ENCODE results near the gene CHMP4B.

Gene CHMP4B

DNA sequence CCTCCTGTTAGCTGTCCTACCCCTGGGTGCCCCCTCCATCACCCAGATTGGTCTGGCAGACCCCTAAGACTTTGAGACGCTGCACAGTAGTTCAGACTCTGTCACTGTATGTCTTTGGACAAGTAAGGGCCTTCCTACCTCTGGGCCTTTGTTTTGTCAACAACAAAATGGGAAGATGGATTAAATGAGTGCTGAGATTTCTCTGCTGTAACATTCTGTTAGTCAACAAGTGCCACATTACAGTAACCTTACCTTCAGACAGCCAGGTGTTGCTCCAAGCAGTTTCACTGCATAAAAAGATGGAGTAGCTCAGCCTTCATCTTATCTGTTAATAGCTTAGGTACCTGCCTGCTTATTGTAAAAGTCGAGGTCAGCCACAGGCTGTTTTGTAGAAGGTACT, 16.0 kb downstream of the CHMP4B start:
- Histone ChIP-seq H3K4me1 (ENCODE audit: control insufficient read depth in 1 of 2, insufficient read depth in 2 of 2, low read length in 2 of 2) (peaks cover 74 to 77% of the 10 kb centered on the region in 2 donors), H3K27ac (ENCODE audit: low read depth, low read length) (no peak overlapping the region), H3K27me3 (ENCODE audit: control insufficient read depth in 1 of 2, insufficient read depth in 2 of 2, low read length in 2 of 2) (no peaks in the 10 kb centered on the region), H3K36me3 (ENCODE audit: control insufficient read depth in 1 of 2, insufficient read depth in 2 of 2, low read length in 2 of 2) (peaks cover 2 to 4% of the 10 kb centered on the region in 2 donors), H3K4me3 (ENCODE audit: low read depth in 1 of 2, low read length in 2 of 2) (no peak overlapping the region), H3K9ac (ENCODE audit: low read depth in 1 of 2, low read length in 2 of 2) (no peak overlapping the region), H3K9me3 (ENCODE audit: control insufficient read depth in 1 of 2, low read length in 2 of 2) (no peaks in the 10 kb centered on the region)

DNA sequence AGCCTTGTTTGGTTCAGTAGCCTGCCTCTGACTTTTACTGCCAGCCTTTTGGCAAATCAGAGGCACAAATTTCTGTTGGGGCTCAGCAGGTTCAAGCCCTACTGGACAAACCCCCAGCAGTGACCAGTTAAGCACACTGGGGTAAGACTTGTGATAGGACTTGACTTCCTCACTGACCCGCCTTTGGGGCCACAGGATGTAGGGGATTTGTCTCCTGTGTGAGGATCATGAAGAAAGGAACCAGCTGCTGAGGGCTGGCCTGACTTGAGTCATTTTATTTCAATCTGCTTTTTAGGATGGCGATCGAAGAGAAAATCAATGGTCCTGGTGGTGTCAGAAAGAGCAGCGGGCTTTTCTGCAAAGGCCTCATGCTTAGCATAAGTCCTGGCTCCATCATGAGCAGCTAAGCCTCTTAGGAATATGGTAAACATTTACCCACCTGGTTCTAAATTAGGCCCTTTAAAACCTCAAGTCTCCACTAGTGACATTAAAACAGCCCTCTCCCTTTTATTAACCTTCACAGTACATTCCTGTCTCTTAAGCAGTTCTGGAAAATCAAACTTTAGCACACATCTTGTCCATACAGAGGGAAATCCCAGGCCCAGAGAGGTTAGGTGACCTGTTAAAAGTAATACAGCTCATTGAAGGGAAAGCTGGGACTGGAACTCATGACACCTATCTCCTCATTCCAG, 16.6 kb downstream of the CHMP4B start:
- Histone ChIP-seq H3K9ac (ENCODE audit: low read depth in 1 of 2, low read length in 2 of 2) (no peak overlapping the region), H3K4me1 (ENCODE audit: control insufficient read depth in 1 of 2, insufficient read depth in 2 of 2, low read length in 2 of 2) (peaks cover 78 to 81% of the 10 kb centered on the region in 2 donors), H3K27ac (ENCODE audit: low read depth, low read length) (no peak overlapping the region), H3K36me3 (ENCODE audit: control insufficient read depth in 1 of 2, insufficient read depth in 2 of 2, low read length in 2 of 2) (peaks cover 2 to 4% of the 10 kb centered on the region in 2 donors), H3K9me3 (ENCODE audit: control insufficient read depth in 1 of 2, low read length in 2 of 2) (no peaks in the 10 kb centered on the region), H3K27me3 (ENCODE audit: control insufficient read depth in 1 of 2, insufficient read depth in 2 of 2, low read length in 2 of 2) (no peaks in the 10 kb centered on the region), H3K4me3 (ENCODE audit: low read depth in 1 of 2, low read length in 2 of 2) (no peak overlapping the region)

DNA sequence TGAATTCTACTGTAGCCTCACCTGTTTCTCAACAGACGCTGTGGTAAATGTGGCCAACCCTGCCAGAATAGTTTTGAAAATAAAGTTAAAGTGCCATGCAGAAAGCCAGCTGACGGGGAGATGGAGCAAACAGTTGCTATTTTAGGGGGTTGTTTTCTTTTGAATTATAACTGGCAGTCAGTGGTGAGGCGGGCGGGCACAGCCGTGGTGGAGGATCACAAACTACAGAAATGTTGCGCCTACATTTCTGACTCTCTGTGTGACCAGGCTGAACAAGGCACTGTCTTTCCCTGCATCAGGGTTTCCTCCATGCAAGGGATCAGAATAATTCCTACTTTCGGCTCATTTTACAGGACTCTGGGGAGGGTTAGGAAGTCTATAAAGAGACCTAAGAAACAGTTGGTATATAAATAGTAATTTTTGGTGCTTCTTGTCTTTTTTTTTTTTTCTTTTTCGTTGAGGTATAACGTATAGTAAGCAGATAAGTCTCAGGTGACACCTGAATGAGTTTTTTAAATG, 17.2 kb downstream of the CHMP4B start:
- Histone ChIP-seq H3K4me3 (ENCODE audit: low read depth in 1 of 2, low read length in 2 of 2) (no peak overlapping the region), H3K9me3 (ENCODE audit: control insufficient read depth in 1 of 2, low read length in 2 of 2) (no peaks in the 10 kb centered on the region), H3K27ac (ENCODE audit: low read depth, low read length) (no peak overlapping the region), H3K27me3 (ENCODE audit: control insufficient read depth in 1 of 2, insufficient read depth in 2 of 2, low read length in 2 of 2) (no peaks in the 10 kb centered on the region), H3K9ac (ENCODE audit: low read depth in 1 of 2, low read length in 2 of 2) (no peak overlapping the region), H3K4me1 (ENCODE audit: control insufficient read depth in 1 of 2, insufficient read depth in 2 of 2, low read length in 2 of 2) (peaks cover 84 to 86% of the 10 kb centered on the region in 2 donors), H3K36me3 (ENCODE audit: control insufficient read depth in 1 of 2, insufficient read depth in 2 of 2, low read length in 2 of 2) (peaks cover 2 to 4% of the 10 kb centered on the region in 2 donors)

DNA sequence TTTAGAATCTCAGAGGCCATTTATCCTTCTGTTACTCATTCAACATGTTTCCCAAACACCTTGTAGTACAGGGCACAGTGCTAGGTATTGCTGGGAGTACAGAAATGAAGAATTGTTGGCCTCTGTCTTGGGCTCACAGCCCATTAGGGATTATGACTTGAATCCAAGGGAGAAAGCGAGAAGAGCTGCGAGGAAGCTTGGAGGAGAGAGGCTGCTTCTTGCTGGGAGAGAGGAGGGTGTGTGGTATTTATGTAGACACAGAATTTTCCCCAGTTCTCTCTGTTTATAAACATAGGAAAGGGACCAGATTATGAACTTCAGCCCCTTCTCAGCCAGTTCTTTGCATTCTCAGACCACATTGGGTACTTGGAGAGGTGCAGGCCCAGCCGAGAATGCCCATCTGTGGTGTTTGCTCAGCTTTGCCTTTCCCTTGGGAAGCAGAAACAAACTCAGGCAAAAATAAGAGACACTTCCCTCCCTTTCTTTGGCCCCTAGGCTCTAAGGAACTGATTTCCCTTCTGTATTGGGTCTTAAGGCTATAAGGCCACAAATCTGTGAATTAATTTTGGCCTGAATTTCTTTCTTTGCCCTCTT, 17.9 kb downstream of the CHMP4B start:
- Histone ChIP-seq H3K36me3 (ENCODE audit: control insufficient read depth in 1 of 2, insufficient read depth in 2 of 2, low read length in 2 of 2) (peaks cover 0 to 3% of the 10 kb centered on the region in 2 donors), H3K4me3 (ENCODE audit: low read depth in 1 of 2, low read length in 2 of 2) (no peak overlapping the region), H3K27ac (ENCODE audit: low read depth, low read length) (no peak overlapping the region), H3K27me3 (ENCODE audit: control insufficient read depth in 1 of 2, insufficient read depth in 2 of 2, low read length in 2 of 2) (no peaks in the 10 kb centered on the region), H3K4me1 (ENCODE audit: control insufficient read depth in 1 of 2, insufficient read depth in 2 of 2, low read length in 2 of 2) (peaks cover 87 to 91% of the 10 kb centered on the region in 2 donors), H3K9me3 (ENCODE audit: control insufficient read depth in 1 of 2, low read length in 2 of 2) (no peaks in the 10 kb centered on the region), H3K9ac (ENCODE audit: low read depth in 1 of 2, low read length in 2 of 2) (no peak overlapping the region)

DNA sequence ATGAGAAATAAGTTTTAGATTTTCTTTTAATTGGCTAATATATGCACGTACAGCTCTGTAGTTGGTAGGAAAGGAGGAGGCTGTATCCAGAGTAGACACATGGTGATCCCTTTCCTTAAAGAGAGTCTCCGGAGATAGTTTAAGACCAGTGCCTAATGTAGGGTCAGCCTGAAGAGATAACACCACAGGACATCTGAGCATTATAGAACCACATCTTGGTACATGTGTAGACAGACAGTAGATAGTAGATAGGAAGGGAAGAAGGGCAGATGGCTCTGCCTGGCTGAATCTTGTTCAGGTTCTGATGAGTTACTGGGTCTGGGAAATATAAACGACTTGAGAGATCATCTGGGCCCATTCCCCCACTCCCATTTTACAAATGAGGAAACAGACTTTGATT, 18.5 kb downstream of the CHMP4B start:
- peaks cover 81 to 86% of the 10 kb centered on the region in 2 donors for H3K4me1 ChIP-seq (ENCODE audit: control insufficient read depth in 1 of 2, insufficient read depth in 2 of 2, low read length in 2 of 2)
- no peaks in the 10 kb centered on the region for H3K9me3 ChIP-seq (ENCODE audit: control insufficient read depth in 1 of 2, low read length in 2 of 2)
- no peak overlapping the region for H3K9ac ChIP-seq (ENCODE audit: low read depth in 1 of 2, low read length in 2 of 2)
- no peaks in the 10 kb centered on the region for H3K27me3 ChIP-seq (ENCODE audit: control insufficient read depth in 1 of 2, insufficient read depth in 2 of 2, low read length in 2 of 2)
- no peak overlapping the region for H3K4me3 ChIP-seq (ENCODE audit: low read depth in 1 of 2, low read length in 2 of 2)
- no peak overlapping the region for H3K27ac ChIP-seq (ENCODE audit: low read depth, low read length)
- no peaks in the 10 kb centered on the region for H3K36me3 ChIP-seq (ENCODE audit: control insufficient read depth in 1 of 2, insufficient read depth in 2 of 2, low read length in 2 of 2)

DNA sequence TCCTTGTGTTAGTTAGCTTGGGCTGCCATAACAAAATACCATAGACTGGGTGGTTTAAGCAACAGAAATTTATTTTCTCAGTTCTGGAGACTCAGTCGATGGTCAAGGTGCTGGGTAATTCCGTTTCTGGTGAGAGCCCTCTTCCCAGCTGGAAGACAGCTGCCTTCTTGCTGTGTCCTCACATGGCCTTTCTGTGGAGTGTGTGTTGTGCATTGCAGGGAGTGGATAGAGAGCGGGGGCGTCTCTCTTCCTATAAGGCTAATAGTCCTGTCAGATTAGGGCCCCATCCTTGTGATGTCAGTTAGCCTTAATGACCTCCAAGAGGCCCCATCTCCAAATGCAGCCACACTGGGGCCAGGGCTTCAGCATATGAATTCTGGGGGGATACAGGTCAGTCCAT, 19.2 kb downstream of the CHMP4B start:
- no peaks in the 10 kb centered on the region for H3K36me3 ChIP-seq (ENCODE audit: control insufficient read depth in 1 of 2, insufficient read depth in 2 of 2, low read length in 2 of 2)
- no peak overlapping the region for H3K27ac ChIP-seq (ENCODE audit: low read depth, low read length)
- H3K27me3 ChIP-seq (ENCODE audit: control insufficient read depth in 1 of 2, insufficient read depth in 2 of 2, low read length in 2 of 2): no peaks in the 10 kb centered on the region
- H3K9me3 ChIP-seq (ENCODE audit: control insufficient read depth in 1 of 2, low read length in 2 of 2): no peaks in the 10 kb centered on the region
- H3K4me1 ChIP-seq (ENCODE audit: control insufficient read depth in 1 of 2, insufficient read depth in 2 of 2, low read length in 2 of 2): peaks cover 74 to 79% of the 10 kb centered on the region in 2 donors
- H3K4me3 ChIP-seq (ENCODE audit: low read depth in 1 of 2, low read length in 2 of 2): no peak overlapping the region
- no peak overlapping the region for H3K9ac ChIP-seq (ENCODE audit: low read depth in 1 of 2, low read length in 2 of 2)

DNA sequence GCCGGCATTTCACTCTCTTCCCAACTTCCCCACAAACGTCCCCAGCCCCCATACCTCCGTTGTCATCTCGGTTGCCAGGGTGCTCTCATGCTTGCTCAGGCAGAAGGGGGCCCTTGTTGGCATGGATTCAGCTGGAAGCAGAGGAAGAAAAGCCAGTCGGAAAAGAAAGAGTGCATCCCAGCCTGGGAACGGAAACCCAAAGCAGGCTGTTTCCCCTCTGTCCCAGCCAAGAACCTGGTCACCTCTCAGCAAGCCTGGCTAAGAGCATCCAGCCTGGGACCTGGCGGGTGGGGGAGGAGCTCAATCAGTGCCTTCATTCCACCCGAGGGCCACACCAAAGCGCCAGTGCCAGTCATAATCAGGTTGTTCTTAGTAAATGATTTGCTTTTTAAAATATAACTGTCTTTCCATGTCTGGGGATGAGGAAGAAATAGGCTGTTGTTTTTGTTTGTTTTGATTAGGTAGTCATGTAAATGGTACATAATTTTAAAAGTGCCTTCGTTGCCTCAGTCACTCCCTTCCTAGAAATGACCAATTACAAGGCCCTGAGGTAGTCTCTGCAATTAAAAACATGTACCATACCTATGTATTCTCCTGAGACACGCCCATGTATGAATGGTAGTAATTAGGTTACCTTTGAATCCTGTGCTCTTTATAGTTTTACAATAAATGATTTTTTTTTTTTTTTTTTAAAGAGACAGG, 21.1 kb downstream of the CHMP4B start:
- Histone ChIP-seq H3K27me3 (ENCODE audit: control insufficient read depth in 1 of 2, insufficient read depth in 2 of 2, low read length in 2 of 2) (no peaks in the 10 kb centered on the region), H3K9me3 (ENCODE audit: control insufficient read depth in 1 of 2, low read length in 2 of 2) (no peaks in the 10 kb centered on the region), H3K9ac (ENCODE audit: low read depth in 1 of 2, low read length in 2 of 2) (peak overlapping the region in 1 of 2 donors; percentile 21), H3K4me3 (ENCODE audit: low read depth in 1 of 2, low read length in 2 of 2) (peak overlapping the region; percentile 4 to 37), H3K4me1 (ENCODE audit: control insufficient read depth in 1 of 2, insufficient read depth in 2 of 2, low read length in 2 of 2) (peaks cover 71 to 76% of the 10 kb centered on the region in 2 donors), H3K27ac (ENCODE audit: low read depth, low read length) (peak overlapping the region; percentile 33), H3K36me3 (ENCODE audit: control insufficient read depth in 1 of 2, insufficient read depth in 2 of 2, low read length in 2 of 2) (no peaks in the 10 kb centered on the region)

DNA sequence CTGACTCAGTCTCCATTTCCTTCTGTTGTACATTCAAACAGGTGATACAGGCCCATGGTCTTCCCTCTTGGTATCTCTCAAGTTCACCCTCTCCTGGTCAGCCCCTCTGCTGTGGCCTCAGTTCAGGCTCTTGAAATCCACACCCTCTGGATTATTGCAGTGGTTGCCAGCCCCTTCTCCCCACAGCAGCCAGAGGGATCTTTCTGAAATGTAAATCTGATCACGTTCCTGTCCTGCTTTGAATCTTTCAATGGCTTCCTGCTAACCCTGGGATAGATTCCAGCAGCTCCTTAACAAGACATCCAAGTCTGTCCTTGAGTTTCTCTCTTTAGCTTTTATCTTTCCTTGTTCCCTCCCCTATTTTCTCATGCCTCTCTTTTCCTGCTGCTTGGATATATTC, 22.2 kb downstream of the CHMP4B start:
- Histone ChIP-seq H3K4me3 (ENCODE audit: low read depth in 1 of 2, low read length in 2 of 2) (no peak overlapping the region), H3K27me3 (ENCODE audit: control insufficient read depth in 1 of 2, insufficient read depth in 2 of 2, low read length in 2 of 2) (no peaks in the 10 kb centered on the region), H3K9ac (ENCODE audit: low read depth in 1 of 2, low read length in 2 of 2) (no peak overlapping the region), H3K36me3 (ENCODE audit: control insufficient read depth in 1 of 2, insufficient read depth in 2 of 2, low read length in 2 of 2) (no peaks in the 10 kb centered on the region), H3K27ac (ENCODE audit: low read depth, low read length) (no peak overlapping the region), H3K9me3 (ENCODE audit: control insufficient read depth in 1 of 2, low read length in 2 of 2) (no peaks in the 10 kb centered on the region), H3K4me1 (ENCODE audit: control insufficient read depth in 1 of 2, insufficient read depth in 2 of 2, low read length in 2 of 2) (peaks cover 71 to 76% of the 10 kb centered on the region in 2 donors)

DNA sequence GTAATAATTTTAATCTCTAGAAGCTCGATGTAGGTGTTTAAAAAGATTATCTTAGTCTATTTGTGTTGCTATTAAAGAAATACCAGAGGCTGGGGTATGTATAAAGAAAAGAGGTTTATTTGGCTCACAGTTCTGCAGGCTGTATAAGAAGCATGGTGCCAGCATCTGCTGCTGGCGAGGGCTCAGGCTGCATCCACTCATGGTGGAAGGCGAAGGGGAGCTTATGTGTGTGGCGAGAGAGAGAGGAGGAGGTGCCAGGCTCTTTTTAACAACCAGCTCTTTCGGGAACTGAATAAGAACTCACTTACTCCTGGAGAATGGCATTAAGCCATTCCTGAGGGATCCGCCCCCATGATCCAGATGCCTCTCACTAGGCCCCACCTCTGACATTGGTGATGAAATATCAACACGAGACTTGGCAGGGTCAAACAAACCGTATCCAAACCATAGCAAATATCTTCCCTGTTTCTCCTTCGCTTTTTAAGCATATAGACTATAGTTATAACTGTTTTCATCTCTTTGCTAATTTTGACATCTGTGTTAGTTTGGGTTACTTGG, 24.5 kb downstream of the CHMP4B start:
- Histone ChIP-seq H3K4me1 (ENCODE audit: control insufficient read depth in 1 of 2, insufficient read depth in 2 of 2, low read length in 2 of 2) (peaks cover 74 to 76% of the 10 kb centered on the region in 2 donors), H3K27ac (ENCODE audit: low read depth, low read length) (no peak overlapping the region), H3K9ac (ENCODE audit: low read depth in 1 of 2, low read length in 2 of 2) (no peak overlapping the region), H3K4me3 (ENCODE audit: low read depth in 1 of 2, low read length in 2 of 2) (no peak overlapping the region), H3K9me3 (ENCODE audit: control insufficient read depth in 1 of 2, low read length in 2 of 2) (no peaks in the 10 kb centered on the region), H3K27me3 (ENCODE audit: control insufficient read depth in 1 of 2, insufficient read depth in 2 of 2, low read length in 2 of 2) (no peaks in the 10 kb centered on the region), H3K36me3 (ENCODE audit: control insufficient read depth in 1 of 2, insufficient read depth in 2 of 2, low read length in 2 of 2) (no peaks in the 10 kb centered on the region)

DNA sequence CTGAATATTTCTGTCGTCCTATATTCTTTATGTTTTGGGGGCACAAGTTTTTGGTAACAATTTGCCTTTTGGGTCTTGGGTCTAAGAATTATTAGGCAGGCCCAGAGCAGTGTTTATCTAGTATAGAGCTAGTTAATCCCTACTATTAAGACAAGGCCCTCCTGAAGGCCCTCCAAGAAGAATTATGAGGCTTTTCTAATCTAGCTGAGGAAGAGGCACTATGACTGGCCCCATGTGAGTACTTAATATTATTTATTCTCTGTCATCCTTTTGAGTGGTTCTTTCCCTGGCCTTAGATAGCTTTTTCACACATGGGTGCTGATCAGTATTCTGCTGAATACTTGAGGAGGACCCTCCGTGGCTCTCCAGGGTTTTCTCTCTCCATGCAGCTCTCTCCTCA, 25.1 kb downstream of the CHMP4B start:
- Histone ChIP-seq H3K36me3 (ENCODE audit: control insufficient read depth in 1 of 2, insufficient read depth in 2 of 2, low read length in 2 of 2) (no peaks in the 10 kb centered on the region), H3K4me1 (ENCODE audit: control insufficient read depth in 1 of 2, insufficient read depth in 2 of 2, low read length in 2 of 2) (peaks cover 79 to 82% of the 10 kb centered on the region in 2 donors), H3K4me3 (ENCODE audit: low read depth in 1 of 2, low read length in 2 of 2) (no peak overlapping the region), H3K27me3 (ENCODE audit: control insufficient read depth in 1 of 2, insufficient read depth in 2 of 2, low read length in 2 of 2) (no peaks in the 10 kb centered on the region), H3K9ac (ENCODE audit: low read depth in 1 of 2, low read length in 2 of 2) (peak overlapping the region in 1 of 2 donors; percentile 28), H3K9me3 (ENCODE audit: control insufficient read depth in 1 of 2, low read length in 2 of 2) (no peaks in the 10 kb centered on the region), H3K27ac (ENCODE audit: low read depth, low read length) (no peak overlapping the region)
